ENCODE measurements around the gene CKM.
"Not testable (repeated sequence)": the region's sequence is repeated elsewhere in the genome, so short reads cannot be mapped to it uniquely, and the experiment has no call there.

CKM gene

GRCh38 chr19:45321848-45322247 is 827 bp downstream of the CKM start:
- no peak for TF ChIP-seq CTCF (IDR thresholded peaks at IDR 0.05; ENCODE audit: low read depth, low read length, missing control alignments)

GRCh38 chr19:45320997-45321775 is 1.5 kb downstream of the CKM start:
- no peak for TF ChIP-seq CTCF (IDR thresholded peaks at IDR 0.05; ENCODE audit: low read depth, low read length, missing control alignments)
- H3K4me3 ChIP-seq (ENCODE audit: low read depth, low read length), result no peak overlapping the region
- no peak for DNase-seq (ENCODE audit: low read depth)

More at GRCh38 chr19:45321848-45322247, 827 bp downstream of the CKM start:
- no peak overlapping the region for H3K4me3 ChIP-seq (ENCODE audit: low read depth, low read length)
- DNase-seq (ENCODE audit: low read depth), result no peak

- H3K4me3 ChIP-seq (ENCODE audit: low read depth, low read length), result no peak overlapping the region
Observed at GRCh38 chr19:45315304-45315703, 7.4 kb downstream of the CKM start.

GRCh38 chr19:45314708-45315245 is 7.9 kb downstream of the CKM start:
- no peak for DNase-seq (ENCODE audit: low read depth)
- H3K4me3 ChIP-seq (ENCODE audit: low read depth, low read length), result no peak overlapping the region
- TF ChIP-seq CTCF (IDR thresholded peaks at IDR 0.05; ENCODE audit: low read depth, low read length, missing control alignments), result no peak

More at GRCh38 chr19:45315304-45315703, 7.4 kb downstream of the CKM start:
- TF ChIP-seq CTCF (IDR thresholded peaks at IDR 0.05; ENCODE audit: low read depth, low read length, missing control alignments), result no peak
- no peak for DNase-seq (ENCODE audit: low read depth)

- H3K4me3 ChIP-seq (ENCODE audit: low read depth, low read length); DNase-seq (ENCODE audit: low read depth): not testable (repeated sequence)
Observed at GRCh38 chr19:45312285-45312684, 10.4 kb downstream of the CKM start.

- no peak for DNase-seq (ENCODE audit: low read depth)
- H3K4me3 ChIP-seq (ENCODE audit: low read depth, low read length), result no peak overlapping the region
- TF ChIP-seq CTCF (IDR thresholded peaks at IDR 0.05; ENCODE audit: low read depth, low read length, missing control alignments), result no peak
Observed at GRCh38 chr19:45311621-45312020, 11.1 kb downstream of the CKM start.

- not testable (repeated sequence) for DNase-seq (ENCODE audit: low read depth); H3K4me3 ChIP-seq (ENCODE audit: low read depth, low read length)
Observed at GRCh38 chr19:45309322-45309721, 13.4 kb downstream of the CKM start.

GRCh38 chr19:45307361-45307760 is 15.3 kb downstream of the CKM start:
- DNase-seq (ENCODE audit: low read depth), result no peak
- no peak for TF ChIP-seq CTCF (IDR thresholded peaks at IDR 0.05; ENCODE audit: low read depth, low read length, missing control alignments)
- H3K4me3 ChIP-seq (ENCODE audit: low read depth, low read length), result no peak overlapping the region
